ENCODE data around the gene CFL1.

The CFL1 gene

DNA sequence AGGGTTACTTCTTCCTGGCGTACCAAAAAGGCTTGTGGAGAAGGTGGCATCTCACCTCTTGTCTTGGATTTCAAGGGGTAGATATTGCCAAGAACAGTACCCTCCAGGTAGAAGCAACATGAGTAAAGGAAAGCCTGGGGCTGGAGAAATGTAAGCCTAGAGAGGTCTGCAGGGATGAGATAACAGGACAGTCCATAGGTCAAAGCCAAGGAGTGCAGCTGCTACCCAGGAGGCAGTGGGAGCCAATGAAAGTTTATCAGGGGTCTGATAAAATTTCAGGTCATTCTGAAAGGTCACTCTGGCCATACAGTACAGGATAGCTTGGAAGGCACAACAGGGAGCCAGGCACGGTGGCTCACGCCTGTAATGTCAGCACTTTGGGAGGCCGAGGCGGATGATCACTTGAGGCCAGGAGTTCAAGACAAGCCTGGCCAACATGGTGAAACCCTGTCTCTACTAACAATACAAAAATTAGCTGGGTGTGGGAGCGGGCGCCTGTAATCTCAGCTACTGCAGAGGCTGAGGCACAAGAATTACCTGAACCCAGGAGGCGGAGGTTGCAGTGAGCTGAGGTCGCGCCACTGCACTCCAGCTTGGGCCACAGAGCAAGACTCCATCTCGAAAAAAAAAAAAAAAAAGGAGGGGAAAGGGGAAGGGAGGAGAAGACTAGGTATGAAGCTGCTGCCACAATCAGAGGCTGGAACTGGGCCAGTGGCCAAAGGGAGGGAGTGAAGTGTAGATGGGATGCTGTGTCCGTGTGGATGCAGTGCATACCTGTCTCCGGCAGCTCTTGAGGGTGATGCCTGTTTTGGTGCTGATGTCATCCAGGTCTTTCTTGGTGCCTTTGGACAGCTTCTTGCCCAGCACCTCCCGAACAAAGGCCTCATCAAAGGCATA, 29.1 kb upstream of the CFL1 start:
- TF ChIP-seq, protein P1, sequence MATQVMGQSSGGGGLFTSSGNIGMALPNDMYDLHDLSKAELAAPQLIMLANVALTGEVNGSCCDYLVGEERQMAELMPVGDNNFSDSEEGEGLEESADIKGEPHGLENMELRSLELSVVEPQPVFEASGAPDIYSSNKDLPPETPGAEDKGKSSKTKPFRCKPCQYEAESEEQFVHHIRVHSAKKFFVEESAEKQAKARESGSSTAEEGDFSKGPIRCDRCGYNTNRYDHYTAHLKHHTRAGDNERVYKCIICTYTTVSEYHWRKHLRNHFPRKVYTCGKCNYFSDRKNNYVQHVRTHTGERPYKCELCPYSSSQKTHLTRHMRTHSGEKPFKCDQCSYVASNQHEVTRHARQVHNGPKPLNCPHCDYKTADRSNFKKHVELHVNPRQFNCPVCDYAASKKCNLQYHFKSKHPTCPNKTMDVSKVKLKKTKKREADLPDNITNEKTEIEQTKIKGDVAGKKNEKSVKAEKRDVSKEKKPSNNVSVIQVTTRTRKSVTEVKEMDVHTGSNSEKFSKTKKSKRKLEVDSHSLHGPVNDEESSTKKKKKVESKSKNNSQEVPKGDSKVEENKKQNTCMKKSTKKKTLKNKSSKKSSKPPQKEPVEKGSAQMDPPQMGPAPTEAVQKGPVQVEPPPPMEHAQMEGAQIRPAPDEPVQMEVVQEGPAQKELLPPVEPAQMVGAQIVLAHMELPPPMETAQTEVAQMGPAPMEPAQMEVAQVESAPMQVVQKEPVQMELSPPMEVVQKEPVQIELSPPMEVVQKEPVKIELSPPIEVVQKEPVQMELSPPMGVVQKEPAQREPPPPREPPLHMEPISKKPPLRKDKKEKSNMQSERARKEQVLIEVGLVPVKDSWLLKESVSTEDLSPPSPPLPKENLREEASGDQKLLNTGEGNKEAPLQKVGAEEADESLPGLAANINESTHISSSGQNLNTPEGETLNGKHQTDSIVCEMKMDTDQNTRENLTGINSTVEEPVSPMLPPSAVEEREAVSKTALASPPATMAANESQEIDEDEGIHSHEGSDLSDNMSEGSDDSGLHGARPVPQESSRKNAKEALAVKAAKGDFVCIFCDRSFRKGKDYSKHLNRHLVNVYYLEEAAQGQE (IDR thresholded peaks at IDR 0.05; ENCODE audit: insufficient read depth in 1 of 2, low read depth in 2 of 2, low read length in 2 of 2): no peak
- TF ChIP-seq SIN3A (IDR thresholded peaks at IDR 0.05; ENCODE audit: borderline replicate concordance, insufficient read depth, low read length): no peak
- no peak for TF ChIP-seq POLR2AphosphoS5 (IDR thresholded peaks at IDR 0.05; ENCODE audit: low read depth, low read length)
- TF ChIP-seq FOXP2 (optimal IDR thresholded peaks at IDR 0.05; ENCODE audit: borderline replicate concordance, extremely low read depth, extremely low read length, insufficient read depth): no peak
- TF ChIP-seq TAF1 (IDR thresholded peaks at IDR 0.05; ENCODE audit: borderline replicate concordance, insufficient read depth, low read length): no peak

DNA sequence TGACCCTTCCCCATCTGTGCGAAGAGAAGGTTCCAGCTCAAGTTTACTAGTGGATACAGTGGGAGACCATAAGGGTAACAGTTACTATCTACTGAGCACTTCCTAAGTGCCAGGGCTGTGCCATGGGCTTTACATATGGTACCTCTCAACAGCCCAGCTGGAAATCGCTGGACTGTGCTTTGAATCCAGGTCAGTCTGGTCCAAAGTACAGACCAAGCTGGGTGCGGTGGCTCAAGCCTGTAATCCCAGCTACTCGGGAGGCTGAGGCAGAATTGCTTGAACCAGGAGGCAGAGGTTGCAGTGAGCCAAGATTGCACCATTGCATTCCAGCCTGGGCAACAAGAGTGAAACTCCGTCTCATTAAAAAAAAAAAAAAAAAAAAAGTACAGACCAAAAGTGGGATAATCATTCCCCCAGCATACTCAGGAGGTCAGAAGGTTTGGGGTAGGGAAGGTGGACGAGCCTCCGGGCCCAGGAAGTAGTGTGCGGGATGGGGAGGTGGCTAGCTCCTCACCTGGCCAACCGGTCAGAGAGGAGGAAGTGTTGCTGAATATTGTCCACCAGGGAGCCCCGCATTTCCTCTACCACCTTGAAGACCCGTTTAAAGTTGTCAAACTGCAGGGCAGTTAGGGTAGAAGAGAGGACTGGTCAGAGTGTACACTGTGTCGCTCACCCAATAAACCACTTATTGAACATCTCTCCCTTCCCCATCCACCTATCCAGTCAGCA, 28.0 kb upstream of the CFL1 start:
- TF ChIP-seq FOXP2 (optimal IDR thresholded peaks at IDR 0.05; ENCODE audit: borderline replicate concordance, extremely low read depth, extremely low read length, insufficient read depth): no peak
- no peak for TF ChIP-seq POLR2AphosphoS5 (IDR thresholded peaks at IDR 0.05; ENCODE audit: low read depth, low read length)
- no peak for TF ChIP-seq TAF1 (IDR thresholded peaks at IDR 0.05; ENCODE audit: borderline replicate concordance, insufficient read depth, low read length)
- no peak for TF ChIP-seq SIN3A (IDR thresholded peaks at IDR 0.05; ENCODE audit: borderline replicate concordance, insufficient read depth, low read length)
- TF ChIP-seq, protein P1 (IDR thresholded peaks at IDR 0.05; ENCODE audit: insufficient read depth in 1 of 2, low read depth in 2 of 2, low read length in 2 of 2): no peak

DNA sequence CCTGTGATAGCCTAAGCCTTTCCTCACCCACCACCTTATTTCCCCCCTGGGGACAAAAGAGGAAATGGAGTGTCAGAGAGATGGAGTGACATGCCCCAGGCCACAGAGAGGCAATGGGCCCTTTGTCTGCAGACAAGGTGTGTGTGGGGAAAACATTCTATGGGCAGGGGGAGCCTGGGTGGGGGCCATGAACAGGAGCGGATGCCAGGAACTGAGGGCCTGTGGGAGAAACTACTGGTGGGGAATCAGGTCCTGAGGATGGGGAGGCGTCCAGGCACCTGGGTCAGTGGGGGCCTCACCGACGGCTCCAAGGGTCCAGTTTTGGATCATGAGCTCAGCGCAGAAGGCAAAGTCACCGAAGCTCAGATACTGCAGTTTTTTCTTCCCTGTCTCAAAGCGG, 27.3 kb upstream of the CFL1 start:
- TF ChIP-seq SIN3A (IDR thresholded peaks at IDR 0.05; ENCODE audit: borderline replicate concordance, insufficient read depth, low read length) (no peak), TAF1 (IDR thresholded peaks at IDR 0.05; ENCODE audit: borderline replicate concordance, insufficient read depth, low read length) (no peak)
- TF ChIP-seq, protein P1 (IDR thresholded peaks at IDR 0.05; ENCODE audit: insufficient read depth in 1 of 2, low read depth in 2 of 2, low read length in 2 of 2): no peak

DNA sequence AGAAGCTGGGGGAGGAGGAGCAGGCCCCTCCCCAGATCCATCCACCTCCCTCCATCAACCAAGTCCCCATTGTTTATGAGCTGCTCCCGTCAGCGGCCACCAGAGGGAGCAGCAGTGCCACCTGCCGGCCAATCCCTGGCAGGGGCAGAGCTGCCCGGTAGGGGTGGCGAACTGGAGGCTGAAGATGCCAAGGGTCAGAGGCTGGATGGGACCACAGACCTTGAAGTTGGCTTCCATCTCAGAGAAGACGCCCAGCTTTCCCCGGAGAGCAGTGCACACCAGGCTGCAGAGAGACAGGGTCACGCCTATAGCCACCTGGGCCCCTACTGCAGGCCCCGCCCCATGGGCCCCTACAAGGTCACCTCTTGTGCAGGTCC, 26.7 kb upstream of the CFL1 start:
- TF ChIP-seq FOXP2 (optimal IDR thresholded peaks at IDR 0.05; ENCODE audit: borderline replicate concordance, extremely low read depth, extremely low read length, insufficient read depth): no peak
- TF ChIP-seq POLR2AphosphoS5 (IDR thresholded peaks at IDR 0.05; ENCODE audit: low read depth, low read length): no peak
- no peak for TF ChIP-seq SIN3A (IDR thresholded peaks at IDR 0.05; ENCODE audit: borderline replicate concordance, insufficient read depth, low read length)
- TF ChIP-seq, protein P1 (IDR thresholded peaks at IDR 0.05; ENCODE audit: insufficient read depth in 1 of 2, low read depth in 2 of 2, low read length in 2 of 2): no peak
- TF ChIP-seq TAF1 (IDR thresholded peaks at IDR 0.05; ENCODE audit: borderline replicate concordance, insufficient read depth, low read length): no peak

Data from PFSK-1 (cell line).